ENCODE data around the gene TPST1. TPM values are rescaled to one million over a fixed set of nuclear protein-coding genes. Genes with fewer than 3 reads are reported as not detected.

Gene TPST1
- total RNA-seq, 1 donor from 2014 or later: 30.0 TPM

GRCh38 chr7:66352071-66352470, 146.9 kb downstream of the TPST1 start:
- TF ChIP-seq CTCF (IDR thresholded peaks at IDR 0.05): peak; percentile 31
- no peak for DNase-seq (ENCODE audit: low spot score)
- Mint-ChIP-seq H3K36me3 (ENCODE audit: low read depth) (peaks cover 2% of the 10 kb centered on the region), H3K9me3 (ENCODE audit: low read depth) (no peaks in the 10 kb centered on the region), H3K4me3 (ENCODE audit: unreplicated experiment) (no peak overlapping the region), H3K4me1 (ENCODE audit: low read depth) (peaks cover 57% of the 10 kb centered on the region), H3K27me3 (ENCODE audit: low read depth) (no peaks in the 10 kb centered on the region), H3K27ac (ENCODE audit: unreplicated experiment) (peak overlapping the region; percentile 36)

GRCh38 chr7:66353547-66353946, 148.4 kb downstream of the TPST1 start:
- no peaks in the 10 kb centered on the region for H3K9me3 Mint-ChIP-seq (ENCODE audit: low read depth)
- peak overlapping the region; percentile 51 for H3K27ac Mint-ChIP-seq (ENCODE audit: unreplicated experiment)
- no peak for DNase-seq (ENCODE audit: low spot score)
- no peaks in the 10 kb centered on the region for H3K27me3 Mint-ChIP-seq (ENCODE audit: low read depth)
- no peak overlapping the region for H3K4me3 Mint-ChIP-seq (ENCODE audit: unreplicated experiment)
- H3K36me3 Mint-ChIP-seq (ENCODE audit: low read depth): peaks cover 6% of the 10 kb centered on the region
- no peak for TF ChIP-seq CTCF (IDR thresholded peaks at IDR 0.05)
- peaks cover 50% of the 10 kb centered on the region for H3K4me1 Mint-ChIP-seq (ENCODE audit: low read depth)

- peaks cover 34% of the 10 kb centered on the region for H3K4me1 Mint-ChIP-seq (ENCODE audit: low read depth)
- H3K27ac Mint-ChIP-seq (ENCODE audit: unreplicated experiment): no peak overlapping the region
- peaks cover 6% of the 10 kb centered on the region for H3K36me3 Mint-ChIP-seq (ENCODE audit: low read depth)
- H3K9me3 Mint-ChIP-seq (ENCODE audit: low read depth): no peaks in the 10 kb centered on the region
- no peak overlapping the region for H3K4me3 Mint-ChIP-seq (ENCODE audit: unreplicated experiment)
- DNase-seq (ENCODE audit: low spot score): no peak
- no peak for TF ChIP-seq CTCF (IDR thresholded peaks at IDR 0.05)
- H3K27me3 Mint-ChIP-seq (ENCODE audit: low read depth): no peaks in the 10 kb centered on the region
Measured at GRCh38 chr7:66355756-66356155, 150.6 kb downstream of the TPST1 start.

GRCh38 chr7:66356277-66356721, 151.2 kb downstream of the TPST1 start:
- H3K27ac Mint-ChIP-seq (ENCODE audit: unreplicated experiment): no peak overlapping the region
- no peak overlapping the region for H3K4me3 Mint-ChIP-seq (ENCODE audit: unreplicated experiment)
- DNase-seq (ENCODE audit: low spot score): no peak
- H3K36me3 Mint-ChIP-seq (ENCODE audit: low read depth): peaks cover 6% of the 10 kb centered on the region
- H3K27me3 Mint-ChIP-seq (ENCODE audit: low read depth): no peaks in the 10 kb centered on the region
- TF ChIP-seq CTCF (IDR thresholded peaks at IDR 0.05): no peak
- H3K4me1 Mint-ChIP-seq (ENCODE audit: low read depth): peaks cover 35% of the 10 kb centered on the region
- H3K9me3 Mint-ChIP-seq (ENCODE audit: low read depth): no peaks in the 10 kb centered on the region

GRCh38 chr7:66357087-66357486, 152.0 kb downstream of the TPST1 start:
- DNase-seq (ENCODE audit: low spot score): no peak
- no peak overlapping the region for H3K4me3 Mint-ChIP-seq (ENCODE audit: unreplicated experiment)
- H3K27me3 Mint-ChIP-seq (ENCODE audit: low read depth): no peaks in the 10 kb centered on the region
- TF ChIP-seq CTCF (IDR thresholded peaks at IDR 0.05): no peak
- H3K36me3 Mint-ChIP-seq (ENCODE audit: low read depth): peaks cover 6% of the 10 kb centered on the region
- H3K9me3 Mint-ChIP-seq (ENCODE audit: low read depth): no peaks in the 10 kb centered on the region
- H3K27ac Mint-ChIP-seq (ENCODE audit: unreplicated experiment): no peak overlapping the region
- H3K4me1 Mint-ChIP-seq (ENCODE audit: low read depth): peaks cover 34% of the 10 kb centered on the region

Data from chondrocyte (in vitro differentiated cells).